H54 (cell line): ENCODE data around the gene TMEM259.

ENCODE experiments used
- DNase-seq: peaks from one replicate; pipeline ENCODE4 v3.0.0; 2011; ENCODE audit warnings: low spot score, mixed read lengths; ENCODE audit not compliant: insufficient read length
- FAIRE-seq: peaks from 3 replicates; lab custom pipeline; 2011; peaks lifted over from hg19 to GRCh38; lab: Jason Lieb, UNC
- POLR2A ChIP-seq: IDR thresholded peaks from 2 replicates; pipeline ENCODE4 v1.6.1; 2011; ENCODE audit warnings: low read depth, mild to moderate bottlenecking, low read length

The TMEM259 gene

GRCh38 chr19:977058-977464 is 43.9 kb downstream of the TMEM259 start:
- no peak for TF ChIP-seq POLR2A
- no peak for DNase-seq
- FAIRE-seq: no peak

- TF ChIP-seq POLR2A: no peak
- FAIRE-seq (no peak), DNase-seq (no peak)
Observed at GRCh38 chr19:976476-976875, 44.4 kb downstream of the TMEM259 start.

DNA sequence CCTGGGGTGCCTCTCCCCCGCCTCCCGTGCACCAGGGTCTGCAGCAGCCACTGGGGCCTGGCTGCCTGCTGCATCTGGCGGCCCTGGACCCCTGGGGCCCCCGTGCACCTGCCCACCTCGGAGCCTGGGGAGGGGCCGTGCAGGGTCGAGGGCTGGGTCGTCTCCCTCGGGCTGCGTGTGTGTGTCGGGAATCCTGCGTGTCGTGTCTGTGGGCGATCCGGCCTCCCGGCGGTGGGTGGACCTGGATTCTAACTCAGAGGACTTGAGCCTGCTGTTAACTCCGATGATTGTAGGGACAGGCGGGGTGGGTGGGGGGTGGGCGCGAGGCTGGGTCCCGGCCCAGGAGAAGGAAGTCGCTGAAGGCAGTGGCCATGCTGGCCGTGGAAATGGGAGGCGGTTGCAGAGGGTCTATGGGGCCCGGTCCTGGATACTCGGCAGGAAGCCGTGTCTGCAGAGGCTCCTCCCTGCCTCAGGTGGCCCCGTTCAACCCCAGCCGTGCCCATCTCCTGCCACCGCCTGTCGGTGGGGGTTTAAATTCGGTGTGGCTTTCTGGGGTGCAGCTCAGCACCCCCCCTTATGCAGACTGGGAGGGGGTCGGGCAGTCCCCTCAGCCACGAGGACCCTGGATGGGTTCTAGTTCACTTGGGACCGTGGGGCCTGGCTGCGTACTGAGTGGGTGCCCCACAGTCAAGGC is 46.2 kb downstream of the TMEM259 start:
- DNase-seq: no peak
- FAIRE-seq: no peak
- no peak for TF ChIP-seq POLR2A

GRCh38 chr19:973726-974563 is 47.0 kb downstream of the TMEM259 start:
- DNase-seq: no peak
- no peak for TF ChIP-seq POLR2A
- no peak for FAIRE-seq

- no peak for TF ChIP-seq POLR2A
- DNase-seq: no peak
- no peak for FAIRE-seq
Observed at GRCh38 chr19:972281-972680, 48.6 kb downstream of the TMEM259 start.

DNA sequence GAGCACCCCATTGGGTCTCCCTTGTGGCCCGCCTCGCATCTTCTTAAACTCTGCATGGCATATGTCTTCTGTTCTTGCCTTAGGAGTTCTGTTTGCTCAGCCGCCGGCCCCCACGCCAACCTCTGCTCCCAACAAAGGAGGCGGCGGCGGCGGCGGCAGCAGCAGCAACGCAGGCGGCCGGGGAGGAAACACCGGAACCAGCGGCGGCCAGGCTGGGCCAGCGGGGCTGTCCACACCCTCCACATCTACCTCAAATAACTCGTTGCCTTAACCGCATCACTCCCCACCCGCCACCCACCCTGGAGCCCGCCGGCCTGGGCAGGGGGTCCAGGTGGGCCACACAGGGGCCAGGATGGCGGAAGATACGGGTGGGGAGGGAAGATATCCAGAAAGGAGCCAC is 49.1 kb downstream of the TMEM259 start:
- FAIRE-seq (no peak), DNase-seq (no peak)
- no peak for TF ChIP-seq POLR2A

DNA sequence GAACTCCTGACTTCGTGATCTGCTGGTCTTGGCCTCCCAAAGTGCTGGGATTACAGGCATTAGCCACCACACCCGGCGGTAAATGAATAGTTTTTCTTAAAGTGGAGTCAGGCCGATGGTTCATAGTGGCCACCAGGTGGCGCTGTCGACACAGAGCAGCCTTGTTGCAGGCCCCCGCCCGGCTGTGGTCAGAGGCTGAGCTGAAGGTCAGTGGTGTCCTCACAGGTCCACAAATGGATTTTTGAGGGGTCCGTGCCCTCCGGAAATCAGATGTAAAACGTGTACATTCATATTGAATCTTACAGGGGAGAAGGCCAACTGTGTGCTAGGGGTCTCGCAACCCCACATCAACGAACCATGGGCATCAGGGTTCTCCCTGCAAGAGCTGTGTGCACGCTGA is 50.2 kb downstream of the TMEM259 start:
- no peak for TF ChIP-seq POLR2A

DNA sequence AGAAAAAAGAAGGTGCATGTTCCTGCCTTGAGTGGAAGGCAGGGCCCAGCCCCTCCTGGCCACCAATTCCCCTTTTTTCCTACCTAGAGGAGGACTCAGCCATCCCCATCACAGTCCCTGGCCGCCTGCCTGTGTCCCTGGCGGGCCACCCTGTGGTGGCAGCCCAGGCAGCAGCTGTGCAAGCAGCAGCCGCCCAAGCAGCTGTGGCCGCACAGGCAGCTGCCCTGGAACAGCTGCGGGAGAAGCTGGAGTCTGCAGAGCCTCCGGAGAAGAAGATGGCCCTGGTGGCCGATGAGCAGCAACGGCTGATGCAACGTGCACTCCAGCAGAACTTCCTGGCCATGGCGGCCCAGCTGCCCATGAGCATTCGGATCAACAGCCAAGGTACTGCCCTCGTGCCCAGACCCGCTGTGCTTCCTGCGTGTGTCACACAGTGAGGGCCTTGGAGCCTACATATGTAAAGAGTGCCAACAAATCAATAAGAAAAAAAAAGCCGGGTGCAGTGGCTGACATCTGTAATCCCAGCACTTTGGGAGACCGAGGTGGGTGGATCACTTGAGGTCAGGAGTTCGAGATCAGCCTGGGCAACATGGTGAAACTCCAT is 54.3 kb downstream of the TMEM259 start:
- no peak for FAIRE-seq
- no peak for TF ChIP-seq POLR2A
- no peak for DNase-seq

More for the DNA sequence above, 50.2 kb downstream of the TMEM259 start:
- DNase-seq (no peak), FAIRE-seq (no peak)

- no peak for TF ChIP-seq POLR2A
- DNase-seq: no peak
- no peak for FAIRE-seq
Observed at GRCh38 chr19:964761-965694, 55.9 kb downstream of the TMEM259 start.

DNA sequence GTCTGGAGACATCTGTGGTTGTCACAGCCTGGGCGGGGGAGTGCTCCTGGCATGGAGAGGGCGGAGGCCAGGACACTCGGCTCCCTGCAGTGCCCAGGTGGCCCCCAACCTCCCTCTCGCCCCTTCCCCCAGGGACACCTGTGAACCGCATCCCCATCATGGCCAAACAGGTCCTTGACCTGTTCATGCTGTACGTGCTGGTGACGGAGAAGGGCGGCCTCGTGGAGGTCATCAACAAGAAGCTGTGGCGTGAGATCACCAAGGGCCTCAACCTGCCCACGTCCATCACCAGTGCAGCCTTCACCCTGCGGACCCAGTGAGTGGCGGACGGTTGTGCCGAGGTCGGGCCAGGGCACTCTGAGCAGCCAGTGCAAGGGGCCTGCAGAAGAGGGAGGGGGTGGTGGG is 56.8 kb downstream of the TMEM259 start:
- DNase-seq (no peak), FAIRE-seq (no peak)
- no peak for TF ChIP-seq POLR2A

DNA sequence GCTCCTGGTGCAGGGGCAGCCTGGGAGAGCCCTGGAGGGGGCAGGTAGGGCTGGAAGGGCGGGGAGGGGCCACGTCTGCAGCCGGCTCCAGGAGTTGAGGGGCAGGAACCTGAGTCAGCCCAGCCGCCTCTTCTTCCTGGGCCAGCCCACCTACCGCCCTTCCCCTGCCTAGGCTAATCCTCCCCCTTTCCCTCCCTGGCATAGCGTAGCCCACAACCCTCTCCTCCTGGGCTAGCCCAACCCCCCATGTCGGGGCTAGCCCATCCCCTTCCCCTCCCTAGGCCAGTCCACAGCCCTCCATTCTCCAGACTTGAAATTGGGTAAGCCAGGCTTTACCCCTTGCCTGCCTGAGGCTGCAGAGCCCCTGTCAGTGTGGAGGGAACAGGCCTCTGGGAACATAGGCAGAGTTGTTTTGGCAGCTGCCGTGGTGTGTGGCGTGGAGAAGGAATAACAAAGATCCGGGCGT is 57.4 kb downstream of the TMEM259 start:
- FAIRE-seq (no peak), DNase-seq (no peak)
- no peak for TF ChIP-seq POLR2A

- DNase-seq (no peak), FAIRE-seq (no peak)
- no peak for TF ChIP-seq POLR2A
Observed at GRCh38 chr19:962683-963400, 58.1 kb downstream of the TMEM259 start.
